Right lobe of liver (tissue), 4 donors: ENCODE data around the gene KRT37.
"Not testable (repeated sequence)": the region's sequence is repeated elsewhere in the genome, so short reads cannot be mapped to it uniquely, and the experiment has no call there.

Experiments
- CTCF ChIP-seq, 4 donors: fragments of 200-600 bp in 3 of 4; fragments of 450-650 bp in 1 of 4; IDR thresholded peaks; one replicate each; pipeline versions ENCODE4 v1.5.1 to v1.8.0; 2016 to 2022; ENCODE audit warnings: antibody characterized with exemption in 4 of 4, mild to moderate bottlenecking in 2 of 4
- POLR2A ChIP-seq: fragments of 450-650 bp; IDR thresholded peaks from one replicate; pipeline ENCODE4 v1.6.1; 2017; ENCODE audit warnings: antibody characterized with exemption, mild to moderate bottlenecking
- donor health status: DM: no; HTN: no; CAD: no.
- donor health status: DM: no; HTN: no; CAD: no.
- donor health status: DM: no; HTN: yes; CAD: no.

DNA sequence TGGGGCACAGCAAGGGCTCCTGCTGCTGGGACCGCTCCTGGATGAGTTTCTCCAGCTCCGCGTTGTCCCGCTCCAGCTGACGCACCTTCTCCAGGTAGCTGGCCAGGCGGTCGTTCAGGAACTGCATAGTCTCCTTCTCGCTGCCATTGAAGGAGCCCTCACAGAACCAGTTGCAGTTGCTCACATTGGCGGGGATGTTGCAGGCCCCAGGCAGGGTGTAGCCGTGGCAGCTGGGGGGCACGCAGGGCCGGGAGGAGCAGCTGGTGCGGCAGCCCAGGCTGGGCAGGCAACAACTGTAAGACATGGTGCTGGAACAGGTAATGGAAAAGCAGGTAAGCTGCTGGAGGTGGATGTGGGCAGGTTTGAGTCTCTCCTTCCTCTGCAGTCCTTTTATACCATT is 42.4 kb downstream of the KRT37 start, which contains the start of gene KRT34:
- TF ChIP-seq CTCF (IDR thresholded peaks at IDR 0.05); POLR2A: not testable (repeated sequence)
